NCI-H2171 (cell line): ENCODE data around the gene GSK3B.
"Not testable (repeated sequence)": the region's sequence is repeated elsewhere in the genome, so short reads cannot be mapped to it uniquely, and the experiment has no call there.

ENCODE experiments used
- DNase-seq: peaks from one replicate; lab custom pipeline; 2025; lab: John Stamatoyannopoulos, UW

The GSK3B gene

GRCh38 chr3:120005741-120006140 lies 88.5 kb downstream of the GSK3B start:
- DNase-seq = not testable (repeated sequence)

GRCh38 chr3:120004008-120004498 lies 90.2 kb downstream of the GSK3B start:
- not testable (repeated sequence) for DNase-seq

DNA sequence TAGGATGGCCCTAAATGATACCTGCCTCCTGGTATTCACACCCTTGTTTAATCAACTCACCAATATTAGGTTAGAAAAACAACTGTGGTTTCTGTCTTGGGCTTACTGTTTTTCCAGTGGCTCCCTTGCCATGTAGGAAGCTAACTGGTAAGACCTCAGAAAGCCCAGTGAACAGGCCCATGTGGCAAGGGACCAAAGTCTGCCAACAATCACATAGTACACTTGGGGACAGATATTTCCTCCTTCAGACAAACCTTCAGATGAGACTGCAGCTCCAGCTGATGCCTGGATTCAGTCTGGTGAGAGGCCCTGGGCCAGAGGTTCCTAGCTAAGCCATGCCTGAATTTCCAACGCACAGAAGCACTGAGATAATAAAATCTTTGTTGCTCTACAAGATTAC lies 96.1 kb downstream of the GSK3B start:
- DNase-seq = no peak

DNA sequence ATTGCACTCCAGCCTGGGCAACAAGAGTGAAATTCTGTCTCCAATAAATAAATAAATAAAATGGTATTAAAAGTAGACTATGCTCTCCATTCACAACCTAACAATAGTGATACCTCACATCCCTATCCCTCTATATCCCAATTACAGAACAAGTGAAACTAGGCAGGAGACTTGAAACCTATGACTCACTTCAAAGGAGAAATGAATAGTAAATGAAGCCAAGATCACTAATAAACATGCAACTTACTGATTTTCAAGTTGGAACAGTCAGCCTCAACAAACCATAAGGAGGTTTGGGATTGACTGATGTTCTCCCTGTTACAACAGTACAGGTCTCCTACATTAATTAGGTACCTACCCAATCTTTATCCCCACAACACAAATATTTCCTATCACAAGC lies 103.4 kb downstream of the GSK3B start:
- no peak for DNase-seq

DNA sequence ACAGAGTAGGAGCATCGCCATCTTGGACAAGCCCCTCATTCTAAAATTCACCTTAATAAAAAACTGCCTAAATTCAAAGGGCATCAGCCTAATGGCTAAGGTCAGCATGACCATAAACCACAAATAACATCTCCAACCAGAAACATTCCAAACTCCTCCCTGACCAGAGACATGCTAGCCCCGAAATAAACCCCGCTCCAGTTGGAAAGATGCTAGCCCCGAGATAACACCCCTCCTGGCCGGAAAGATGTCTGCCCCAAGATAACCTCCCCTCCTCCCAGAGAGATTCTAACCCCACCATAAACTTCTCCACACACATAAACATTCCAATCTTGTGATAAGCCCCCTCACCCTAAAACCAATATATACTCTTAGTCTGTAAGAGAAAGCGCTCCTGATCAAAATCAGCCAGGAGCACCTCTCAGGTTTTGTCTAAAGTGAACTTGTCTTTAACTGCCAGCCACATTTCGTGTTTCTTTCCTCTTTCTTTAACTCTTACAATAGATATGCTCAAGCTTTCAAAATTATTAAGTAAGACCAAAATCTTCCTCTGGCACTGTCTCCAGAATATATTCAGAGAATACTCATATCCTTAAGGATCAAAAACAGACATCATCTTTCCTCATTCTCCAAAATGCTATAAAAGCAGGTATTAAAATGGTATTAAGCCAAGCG lies 104.1 kb downstream of the GSK3B start:
- no peak for DNase-seq

DNA sequence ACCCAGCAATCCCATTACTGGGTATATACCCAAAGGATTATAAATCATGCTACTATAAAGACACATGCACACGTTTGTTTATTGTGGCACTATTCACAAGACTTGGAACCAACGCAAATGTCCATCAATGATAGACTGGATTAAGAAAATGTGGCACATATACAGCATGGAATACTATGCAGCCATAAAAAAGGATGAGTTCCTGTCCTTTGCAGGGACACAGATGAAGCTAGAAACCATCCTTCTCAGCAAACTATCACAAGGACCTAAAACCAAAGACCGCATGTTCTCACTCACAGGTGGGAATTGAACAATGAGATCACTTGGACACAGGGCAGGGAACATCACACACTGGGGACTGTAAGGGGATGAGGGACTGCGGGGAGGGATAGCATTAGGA lies 107.4 kb downstream of the GSK3B start:
- DNase-seq = not testable (repeated sequence)

DNA sequence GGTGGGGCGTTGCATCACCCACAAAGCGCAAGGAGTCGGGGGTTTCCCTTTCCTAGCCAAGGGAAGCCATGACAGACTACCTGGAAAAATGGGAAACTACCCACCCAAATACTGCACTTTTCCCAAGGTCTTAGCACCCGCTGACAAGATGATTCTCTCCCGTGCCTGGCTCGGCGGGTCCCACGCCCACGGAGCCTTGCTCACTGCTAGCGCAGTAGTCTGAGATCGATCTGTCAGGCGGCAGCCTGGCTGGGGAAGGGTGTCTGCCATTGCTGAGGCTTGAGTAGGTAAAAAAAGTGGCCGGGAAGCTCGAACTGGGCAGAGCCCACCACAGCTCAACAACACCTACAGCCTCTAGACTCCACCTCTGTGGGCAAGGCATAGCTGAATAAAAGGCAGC lies 112.9 kb downstream of the GSK3B start:
- DNase-seq = no peak

GRCh38 chr3:119978554-119979208 lies 115.6 kb downstream of the GSK3B start:
- DNase-seq = no peak

- DNase-seq = no peak
Observed at GRCh38 chr3:119977353-119977752, 116.9 kb downstream of the GSK3B start.

- DNase-seq = no peak
Observed at GRCh38 chr3:119976214-119976613, 118.0 kb downstream of the GSK3B start.

- no peak for DNase-seq
Observed at GRCh38 chr3:119974656-119975055, 119.6 kb downstream of the GSK3B start.

GRCh38 chr3:119973018-119973646 lies 121.1 kb downstream of the GSK3B start:
- DNase-seq = no peak

DNA sequence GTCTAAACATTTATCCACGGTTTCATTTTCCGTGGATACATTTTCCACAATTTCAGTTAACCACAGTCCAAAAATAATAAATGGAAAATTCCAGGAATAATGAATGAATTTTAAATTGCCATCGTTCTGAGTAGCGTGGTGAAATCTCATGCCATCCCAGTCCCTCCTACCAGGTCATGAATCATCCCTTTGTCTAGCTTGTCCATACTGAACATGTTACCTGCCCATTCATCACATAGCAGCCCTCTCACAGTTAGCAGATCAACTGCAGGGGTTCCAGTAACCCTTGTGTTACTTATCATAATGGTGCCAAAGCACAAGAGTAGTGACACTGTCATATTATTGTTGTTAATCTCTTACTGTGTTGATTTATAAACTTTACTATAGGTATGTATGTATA lies 124.5 kb downstream of the GSK3B start:
- no peak for DNase-seq

- no peak for DNase-seq
Observed at GRCh38 chr3:119967353-119968006, 126.8 kb downstream of the GSK3B start.

DNA sequence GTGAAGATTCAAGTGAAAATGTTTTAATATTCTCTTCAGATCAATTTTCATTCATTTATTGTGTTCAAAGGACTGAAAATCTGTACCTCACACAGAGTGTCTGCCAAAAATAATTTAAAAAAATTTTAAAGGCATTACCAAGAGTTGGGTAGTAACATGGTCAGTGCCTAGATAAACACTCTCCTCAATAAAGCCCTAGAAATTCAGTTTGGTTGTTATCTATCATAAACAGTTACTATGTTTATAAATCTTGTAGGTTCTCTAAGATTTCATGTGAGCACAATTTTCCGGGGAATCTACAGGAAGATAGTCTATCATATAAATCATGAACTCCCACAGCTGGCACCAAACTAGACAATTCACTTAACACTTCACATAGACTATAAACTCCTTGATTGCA lies 128.6 kb downstream of the GSK3B start:
- DNase-seq = no peak

DNA sequence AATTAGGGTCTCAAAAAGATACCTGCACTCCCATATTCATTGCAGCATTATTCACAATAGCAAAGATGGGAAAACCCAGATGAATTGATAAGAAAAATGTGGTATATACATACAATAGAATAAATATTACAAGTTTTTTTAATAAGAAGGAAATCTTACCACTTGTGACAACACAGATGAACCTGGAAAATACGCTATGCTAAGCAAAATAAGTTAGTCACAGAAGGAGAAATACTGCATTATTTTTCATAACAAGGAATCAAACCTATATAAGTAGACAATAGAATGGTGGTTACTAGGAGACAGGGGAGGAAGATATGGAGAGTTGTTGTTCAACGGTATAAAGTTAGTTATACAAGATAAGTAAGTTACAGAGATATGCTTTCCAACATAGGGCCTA lies 130.0 kb downstream of the GSK3B start:
- no peak for DNase-seq

- DNase-seq = no peak
Observed at GRCh38 chr3:119955972-119956371, 138.3 kb downstream of the GSK3B start.

- no peak for DNase-seq
Observed at GRCh38 chr3:119950666-119951325, 143.5 kb downstream of the GSK3B start.

- DNase-seq = no peak
Observed at GRCh38 chr3:119945291-119945690, 149.0 kb downstream of the GSK3B start.

GRCh38 chr3:119944091-119944490 lies 150.2 kb downstream of the GSK3B start:
- no peak for DNase-seq

DNA sequence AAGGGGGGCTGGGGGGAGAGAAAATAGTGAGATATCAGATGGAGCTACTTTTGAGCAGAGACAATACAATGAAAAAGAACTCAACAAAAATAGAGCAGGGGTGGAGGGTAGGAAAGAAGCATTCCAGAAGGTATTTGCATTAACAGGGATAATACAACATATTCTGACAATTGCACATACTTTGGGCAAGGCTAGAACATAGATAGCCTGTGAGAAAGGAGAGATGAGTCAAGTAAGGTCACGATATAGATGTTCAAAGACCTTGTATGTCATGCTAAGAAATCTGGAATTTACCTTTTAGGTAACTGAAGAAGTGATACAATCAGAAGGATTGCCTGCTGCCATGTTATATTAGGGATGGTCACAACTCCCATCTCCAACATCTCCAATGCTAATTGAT lies 155.2 kb downstream of the GSK3B start:
- DNase-seq = no peak

DNA sequence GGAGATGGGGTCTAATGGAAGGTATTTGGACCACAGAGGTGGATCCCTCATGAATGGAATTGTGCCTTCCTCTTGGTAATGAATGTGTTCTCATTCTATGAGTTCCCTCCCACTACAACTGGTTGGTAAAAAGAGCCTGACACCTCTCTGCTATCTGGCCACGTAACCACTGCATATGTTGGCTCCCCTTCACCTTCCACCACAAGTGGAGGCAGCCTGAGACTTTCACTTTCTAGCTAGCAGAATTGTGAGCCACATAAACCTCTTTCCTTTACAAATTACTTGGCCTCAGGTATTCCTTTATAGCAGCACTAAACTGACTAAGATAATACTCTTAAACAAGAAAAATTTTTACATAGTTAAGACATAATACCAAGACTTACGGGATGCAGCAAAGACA lies 157.0 kb downstream of the GSK3B start:
- DNase-seq = no peak
